ENCODE measurements around the gene XIST.
"Not testable (repeated sequence)": the region's sequence is repeated elsewhere in the genome, so short reads cannot be mapped to it uniquely, and the experiment has no call there.

The XIST gene

DNA sequence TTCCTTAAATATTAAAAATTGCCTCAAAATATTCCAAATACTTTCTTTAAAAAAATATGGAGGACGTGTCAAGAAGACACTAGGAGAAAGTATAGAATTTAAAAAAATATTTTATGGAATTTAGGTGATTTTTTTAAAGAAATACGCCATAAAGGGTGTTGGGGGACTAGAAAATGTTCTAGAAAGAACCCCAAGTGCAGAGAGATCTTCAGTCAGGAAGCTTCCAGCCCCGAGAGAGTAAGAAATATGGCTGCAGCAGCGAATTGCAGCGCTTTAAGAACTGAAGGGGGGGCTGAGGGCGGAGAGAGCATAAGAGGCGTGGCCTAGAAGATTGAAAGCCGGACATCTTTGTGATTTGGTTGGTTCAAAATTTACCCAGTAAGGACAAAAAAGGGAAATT lies at the start of gene XIST:
Gene XIST (minus strand): TSS at position 248 of the 400 bp plus-strand sequence.
- Histone ChIP-seq H3K9me3 (ENCODE audit: control insufficient read depth, low read depth, low read length) (peaks cover 19% of the 10 kb centered on the region), H3K36me3 (ENCODE audit: control insufficient read depth, low read depth, low read length) (no peaks in the 10 kb centered on the region), H3K27me3 (ENCODE audit: control insufficient read depth, insufficient read depth, low read length) (no peaks in the 10 kb centered on the region), H3K4me1 (ENCODE audit: control insufficient read depth, low read depth, low read length) (peaks cover 17% of the 10 kb centered on the region), H3K4me3 (ENCODE audit: low read length) (no peak within 1 kb of the TSS), H3K27ac (ENCODE audit: low read length) (no peak within 1 kb of the TSS), H3K9ac (ENCODE audit: low read length) (no peak within 1 kb of the TSS)

DNA sequence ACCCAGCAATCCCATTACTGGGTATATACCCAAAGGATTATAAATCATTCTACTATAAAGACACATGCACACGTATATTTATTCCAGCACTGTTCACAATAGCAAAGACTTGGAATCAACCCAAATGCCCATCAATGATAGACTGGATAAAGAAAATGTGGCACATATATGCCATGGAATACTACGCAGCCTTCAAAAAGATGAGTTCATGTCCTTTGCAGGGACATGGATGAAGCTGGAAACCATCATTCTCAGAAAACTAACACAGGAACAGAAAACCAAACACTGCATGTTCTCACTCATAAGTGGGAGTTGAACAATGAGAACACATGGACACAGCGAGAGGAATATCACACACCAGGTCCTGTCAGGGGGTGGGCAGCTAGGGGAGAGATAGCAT lies 45.8 kb upstream of the XIST start:
- not testable (repeated sequence) for H3K9me3 ChIP-seq (ENCODE audit: control insufficient read depth, low read depth, low read length); H3K27ac ChIP-seq (ENCODE audit: low read length); H3K4me3 ChIP-seq (ENCODE audit: low read length); H3K36me3 ChIP-seq (ENCODE audit: control insufficient read depth, low read depth, low read length); H3K4me1 ChIP-seq (ENCODE audit: control insufficient read depth, low read depth, low read length); H3K27me3 ChIP-seq (ENCODE audit: control insufficient read depth, insufficient read depth, low read length); H3K9ac ChIP-seq (ENCODE audit: low read length)

- not testable (repeated sequence) for H3K36me3 ChIP-seq (ENCODE audit: control insufficient read depth, low read depth, low read length); H3K4me3 ChIP-seq (ENCODE audit: low read length); H3K9ac ChIP-seq (ENCODE audit: low read length); H3K27me3 ChIP-seq (ENCODE audit: control insufficient read depth, insufficient read depth, low read length); H3K9me3 ChIP-seq (ENCODE audit: control insufficient read depth, low read depth, low read length); H3K4me1 ChIP-seq (ENCODE audit: control insufficient read depth, low read depth, low read length); H3K27ac ChIP-seq (ENCODE audit: low read length)
These were observed 40.1 kb upstream of the XIST start for GRCh38 chrX:73892515-73893090.

- H3K9ac ChIP-seq (ENCODE audit: low read length); H3K27me3 ChIP-seq (ENCODE audit: control insufficient read depth, insufficient read depth, low read length); H3K4me3 ChIP-seq (ENCODE audit: low read length); H3K36me3 ChIP-seq (ENCODE audit: control insufficient read depth, low read depth, low read length); H3K4me1 ChIP-seq (ENCODE audit: control insufficient read depth, low read depth, low read length); H3K9me3 ChIP-seq (ENCODE audit: control insufficient read depth, low read depth, low read length); H3K27ac ChIP-seq (ENCODE audit: low read length): not testable (repeated sequence)
These were observed 29.7 kb upstream of the XIST start for GRCh38 chrX:73882260-73882659.

- H3K27me3 ChIP-seq (ENCODE audit: control insufficient read depth, insufficient read depth, low read length): no peaks in the 10 kb centered on the region
- no peak overlapping the region for H3K27ac ChIP-seq (ENCODE audit: low read length)
- peaks cover 10% of the 10 kb centered on the region for H3K4me1 ChIP-seq (ENCODE audit: control insufficient read depth, low read depth, low read length)
- H3K9ac ChIP-seq (ENCODE audit: low read length): no peak overlapping the region
- no peaks in the 10 kb centered on the region for H3K36me3 ChIP-seq (ENCODE audit: control insufficient read depth, low read depth, low read length)
- H3K4me3 ChIP-seq (ENCODE audit: low read length): no peak overlapping the region
- no peaks in the 10 kb centered on the region for H3K9me3 ChIP-seq (ENCODE audit: control insufficient read depth, low read depth, low read length)
These were observed 25.2 kb upstream of the XIST start for GRCh38 chrX:73877687-73878086.

GRCh38 chrX:73876911-73877310 lies 24.4 kb upstream of the XIST start:
- Histone ChIP-seq H3K27me3 (ENCODE audit: control insufficient read depth, insufficient read depth, low read length) (no peaks in the 10 kb centered on the region), H3K4me3 (ENCODE audit: low read length) (no peak overlapping the region), H3K36me3 (ENCODE audit: control insufficient read depth, low read depth, low read length) (no peaks in the 10 kb centered on the region), H3K27ac (ENCODE audit: low read length) (no peak overlapping the region), H3K4me1 (ENCODE audit: control insufficient read depth, low read depth, low read length) (peaks cover 10% of the 10 kb centered on the region), H3K9ac (ENCODE audit: low read length) (no peak overlapping the region), H3K9me3 (ENCODE audit: control insufficient read depth, low read depth, low read length) (no peaks in the 10 kb centered on the region)

GRCh38 chrX:73868916-73869315 lies 16.4 kb upstream of the XIST start:
- H3K4me1 ChIP-seq (ENCODE audit: control insufficient read depth, low read depth, low read length): no peaks in the 10 kb centered on the region
- H3K27me3 ChIP-seq (ENCODE audit: control insufficient read depth, insufficient read depth, low read length): no peaks in the 10 kb centered on the region
- no peak overlapping the region for H3K4me3 ChIP-seq (ENCODE audit: low read length)
- H3K27ac ChIP-seq (ENCODE audit: low read length): no peak overlapping the region
- no peaks in the 10 kb centered on the region for H3K9me3 ChIP-seq (ENCODE audit: control insufficient read depth, low read depth, low read length)
- no peaks in the 10 kb centered on the region for H3K36me3 ChIP-seq (ENCODE audit: control insufficient read depth, low read depth, low read length)
- H3K9ac ChIP-seq (ENCODE audit: low read length): no peak overlapping the region

DNA sequence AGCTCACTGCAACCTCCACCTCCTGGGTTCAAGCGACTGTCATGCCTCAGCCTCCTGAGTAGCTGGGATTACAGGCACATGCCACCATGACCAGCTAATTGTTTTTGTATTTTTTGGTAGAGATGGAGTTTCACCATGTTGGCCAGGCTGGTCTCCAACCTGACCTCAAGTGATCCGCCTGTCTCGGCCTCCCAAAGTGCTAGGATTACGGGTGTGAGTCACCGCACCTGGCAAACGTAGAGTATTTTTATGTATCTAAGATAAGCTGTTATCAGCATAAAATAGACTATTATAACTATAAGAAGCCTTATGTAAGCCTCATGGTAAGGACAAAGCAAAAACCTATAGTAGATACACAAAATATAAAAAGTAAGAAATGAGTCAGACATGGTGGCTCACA lies 14.6 kb upstream of the XIST start:
- no peak overlapping the region for H3K9ac ChIP-seq (ENCODE audit: low read length)

GRCh38 chrX:73863852-73864251 lies 11.3 kb upstream of the XIST start:
- Histone ChIP-seq H3K9ac (ENCODE audit: low read length) (no peak overlapping the region), H3K27ac (ENCODE audit: low read length) (no peak overlapping the region), H3K27me3 (ENCODE audit: control insufficient read depth, insufficient read depth, low read length) (no peaks in the 10 kb centered on the region), H3K4me1 (ENCODE audit: control insufficient read depth, low read depth, low read length) (peaks cover 3% of the 10 kb centered on the region), H3K36me3 (ENCODE audit: control insufficient read depth, low read depth, low read length) (no peaks in the 10 kb centered on the region), H3K4me3 (ENCODE audit: low read length) (no peak overlapping the region), H3K9me3 (ENCODE audit: control insufficient read depth, low read depth, low read length) (no peaks in the 10 kb centered on the region)

More for the DNA sequence above, 14.6 kb upstream of the XIST start:
- no peaks in the 10 kb centered on the region for H3K27me3 ChIP-seq (ENCODE audit: control insufficient read depth, insufficient read depth, low read length)
- H3K36me3 ChIP-seq (ENCODE audit: control insufficient read depth, low read depth, low read length): no peaks in the 10 kb centered on the region
- H3K4me3 ChIP-seq (ENCODE audit: low read length): no peak overlapping the region
- no peaks in the 10 kb centered on the region for H3K9me3 ChIP-seq (ENCODE audit: control insufficient read depth, low read depth, low read length)
- peaks cover 3% of the 10 kb centered on the region for H3K4me1 ChIP-seq (ENCODE audit: control insufficient read depth, low read depth, low read length)
- H3K27ac ChIP-seq (ENCODE audit: low read length): no peak overlapping the region

- Histone ChIP-seq H3K9me3 (ENCODE audit: control insufficient read depth, low read depth, low read length) (no peaks in the 10 kb centered on the region), H3K27ac (ENCODE audit: low read length) (no peak overlapping the region), H3K36me3 (ENCODE audit: control insufficient read depth, low read depth, low read length) (no peaks in the 10 kb centered on the region), H3K4me3 (ENCODE audit: low read length) (no peak overlapping the region), H3K27me3 (ENCODE audit: control insufficient read depth, insufficient read depth, low read length) (no peaks in the 10 kb centered on the region), H3K4me1 (ENCODE audit: control insufficient read depth, low read depth, low read length) (peaks cover 3% of the 10 kb centered on the region), H3K9ac (ENCODE audit: low read length) (no peak overlapping the region)
These were observed 10.8 kb upstream of the XIST start for GRCh38 chrX:73863268-73863667.

DNA sequence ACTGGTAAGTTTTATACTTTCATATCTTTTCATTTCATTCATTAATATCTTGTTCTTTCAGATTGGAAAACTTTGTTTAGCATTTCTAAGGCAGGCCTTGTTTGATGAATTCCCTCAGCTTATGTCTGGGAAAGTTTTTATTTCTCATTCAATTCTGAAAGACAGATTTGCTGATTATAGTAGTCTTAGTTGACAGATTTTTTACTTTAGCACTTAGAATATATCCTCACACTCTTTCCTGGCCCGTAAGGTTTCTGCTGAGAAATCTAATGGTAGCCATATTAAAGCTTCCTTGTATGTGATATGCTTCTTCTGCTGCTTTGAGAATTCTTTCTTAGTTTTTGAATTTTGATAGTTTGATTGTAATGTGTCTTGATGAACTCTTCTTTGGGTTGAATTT lies 7.1 kb upstream of the XIST start:
- Histone ChIP-seq H3K9ac (ENCODE audit: low read length) (no peak overlapping the region), H3K36me3 (ENCODE audit: control insufficient read depth, low read depth, low read length) (no peaks in the 10 kb centered on the region), H3K9me3 (ENCODE audit: control insufficient read depth, low read depth, low read length) (no peaks in the 10 kb centered on the region), H3K4me3 (ENCODE audit: low read length) (no peak overlapping the region), H3K27ac (ENCODE audit: low read length) (no peak overlapping the region), H3K4me1 (ENCODE audit: control insufficient read depth, low read depth, low read length) (peaks cover 9% of the 10 kb centered on the region), H3K27me3 (ENCODE audit: control insufficient read depth, insufficient read depth, low read length) (no peaks in the 10 kb centered on the region)

DNA sequence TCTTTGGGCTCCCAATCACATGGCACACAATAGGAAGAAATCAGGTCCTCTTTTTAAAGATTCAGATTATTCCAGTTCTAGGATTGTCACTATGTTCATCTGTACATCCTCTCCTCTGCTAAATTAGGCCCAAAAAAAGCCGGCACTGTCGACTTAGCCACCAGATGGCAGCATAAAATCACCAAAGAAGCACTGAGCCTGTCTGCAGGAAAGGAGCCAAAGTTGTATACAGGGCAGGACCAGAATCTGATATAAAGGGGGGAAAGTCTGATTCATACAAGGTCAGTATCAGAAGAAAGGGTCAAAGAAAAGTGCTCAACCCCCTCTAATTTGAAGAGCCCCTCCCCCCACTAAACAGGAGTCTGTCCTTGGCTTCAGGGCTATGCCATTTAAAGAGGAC lies 3.0 kb upstream of the XIST start:
- H3K27me3 ChIP-seq (ENCODE audit: control insufficient read depth, insufficient read depth, low read length): no peaks in the 10 kb centered on the region
- no peak overlapping the region for H3K9ac ChIP-seq (ENCODE audit: low read length)
- peaks cover 4% of the 10 kb centered on the region for H3K9me3 ChIP-seq (ENCODE audit: control insufficient read depth, low read depth, low read length)
- no peak overlapping the region for H3K4me3 ChIP-seq (ENCODE audit: low read length)
- H3K27ac ChIP-seq (ENCODE audit: low read length): no peak overlapping the region
- peaks cover 13% of the 10 kb centered on the region for H3K4me1 ChIP-seq (ENCODE audit: control insufficient read depth, low read depth, low read length)
- H3K36me3 ChIP-seq (ENCODE audit: control insufficient read depth, low read depth, low read length): no peaks in the 10 kb centered on the region

All from iPS-18a (cell line).